HG02970 (cell line): ENCODE results near the gene PTPRS.

Experiments used
- ATAC-seq: cut with Tn5 transposase; IDR thresholded peaks from one replicate; pipeline ENCODE4 v1.9.1; 2021; ENCODE audit warnings: mild to moderate bottlenecking, moderate library complexity, moderate number of reproducible peaks; ENCODE audit not compliant: unreplicated experiment, low FRiP score

The PTPRS gene

DNA sequence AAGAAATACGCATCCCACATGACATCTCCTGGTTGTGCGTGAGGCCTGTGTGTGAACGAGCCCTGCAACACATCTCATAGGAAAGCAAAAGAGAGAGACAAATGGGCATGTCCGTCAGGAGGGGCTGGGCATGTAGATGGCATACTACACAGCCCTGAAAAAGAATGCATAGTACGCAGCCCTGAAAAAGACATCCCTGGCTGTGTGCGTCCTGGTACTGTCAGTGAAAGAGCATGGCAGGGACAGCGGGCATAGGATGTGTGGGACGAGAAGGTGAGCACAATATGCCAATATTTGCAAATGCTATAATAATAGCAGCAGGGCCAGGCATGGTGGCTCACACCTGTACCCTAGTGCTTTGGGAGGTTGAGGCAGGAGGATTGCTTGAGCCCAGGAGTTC is 28.6 kb downstream of the PTPRS start:
- ATAC-seq = no peak

DNA sequence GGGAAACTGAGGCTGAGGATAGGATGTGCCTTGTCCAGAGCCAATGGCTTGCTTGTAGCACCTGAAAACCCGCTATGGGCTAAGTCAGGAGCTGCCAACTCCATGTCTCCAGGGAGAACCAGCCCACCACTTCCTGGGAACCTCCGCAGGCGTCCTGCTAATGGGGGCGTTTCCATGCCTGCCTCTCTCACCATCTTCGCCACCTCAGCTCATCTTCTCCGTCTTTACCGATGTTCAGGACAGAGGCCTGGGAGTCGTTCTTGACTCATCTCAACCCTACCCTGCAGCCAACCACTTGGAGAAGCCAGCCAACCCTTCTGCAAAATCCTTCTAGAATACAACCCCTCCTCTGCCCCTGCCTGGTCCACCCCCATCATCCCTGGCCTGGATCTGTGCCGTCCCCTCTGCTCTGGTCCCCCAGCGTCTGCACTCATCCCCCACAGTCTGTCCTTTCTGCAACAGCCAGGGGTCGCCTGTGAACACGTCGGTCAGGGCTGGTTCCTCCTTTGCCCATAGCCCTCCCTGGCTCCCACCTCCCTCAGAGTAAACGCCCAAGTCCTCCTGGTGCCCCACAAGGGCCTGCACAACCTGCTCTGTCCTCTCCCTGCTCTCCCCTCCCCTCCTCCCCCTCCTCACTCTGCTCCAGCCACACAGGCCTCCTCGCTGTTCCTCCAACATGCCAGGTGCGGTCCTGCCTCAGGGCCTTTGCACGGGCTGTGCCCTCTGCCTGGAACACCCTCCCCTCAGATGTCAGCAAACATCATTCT is 31.0 kb downstream of the PTPRS start:
- ATAC-seq = no peak

DNA sequence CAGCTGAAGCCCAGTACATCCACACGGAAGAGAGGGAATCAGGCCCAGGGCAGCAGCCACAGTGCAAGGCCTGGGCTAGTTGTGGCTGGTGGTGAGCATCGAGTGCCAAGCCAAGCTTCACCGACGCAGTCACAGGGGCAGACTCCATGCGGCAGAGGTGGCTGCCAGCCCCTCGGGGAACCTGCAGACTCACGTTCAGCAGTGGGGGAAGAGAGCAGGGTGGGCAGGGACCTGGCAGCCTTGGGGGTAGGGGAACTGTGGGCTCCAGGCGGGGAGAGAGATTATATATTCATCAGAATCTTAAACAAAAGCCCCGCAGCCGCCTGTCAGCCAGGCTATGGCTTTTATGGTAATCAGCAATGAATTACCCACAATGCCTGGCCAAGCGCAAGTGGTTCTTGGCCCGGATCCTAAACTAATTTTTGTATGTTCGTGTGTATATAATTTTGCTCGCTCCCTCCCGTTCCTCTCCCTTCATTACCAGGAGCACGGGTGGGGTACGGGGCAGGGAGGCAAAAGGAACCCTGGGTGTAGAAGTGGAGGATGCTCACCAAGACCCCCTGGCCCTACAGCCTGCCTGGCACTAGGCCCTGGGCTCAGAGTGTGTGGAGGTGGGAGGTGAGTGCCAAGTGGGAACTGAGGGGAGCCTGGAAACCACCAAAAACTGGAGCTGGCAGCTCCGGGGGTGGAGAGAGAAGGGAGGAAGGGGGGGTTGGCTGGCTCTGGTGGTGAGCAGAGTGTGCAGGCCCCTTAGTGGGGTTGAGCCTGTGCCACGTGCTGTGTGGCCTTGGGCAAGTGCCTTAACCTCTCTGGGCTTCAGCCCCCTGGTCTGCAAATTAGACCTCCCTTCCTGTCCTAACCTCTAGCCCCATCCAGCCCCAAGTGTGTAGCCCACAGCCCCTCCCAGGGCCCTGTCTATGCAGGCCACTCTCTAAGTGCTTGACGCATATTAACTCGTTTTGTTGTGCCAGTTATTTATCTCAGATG is 31.9 kb downstream of the PTPRS start:
- no peak for ATAC-seq

DNA sequence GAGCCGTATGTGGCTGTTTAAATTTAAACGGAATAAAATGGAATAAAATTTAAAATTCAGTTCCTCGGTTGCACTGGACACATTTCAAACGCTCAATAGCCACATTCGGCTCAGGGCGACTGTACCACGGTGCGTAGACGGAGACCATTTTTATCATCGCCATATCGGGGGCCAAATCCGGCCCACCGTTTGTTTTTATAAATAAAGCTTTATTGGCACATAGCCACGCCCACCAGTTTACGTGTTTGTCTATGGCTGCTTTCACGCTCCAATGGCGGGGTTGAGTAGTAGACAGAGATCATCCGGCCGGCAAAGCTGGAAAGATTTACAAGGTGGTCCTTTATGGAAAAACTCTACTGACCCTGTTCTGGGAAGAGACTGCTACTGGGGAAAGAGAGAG is 33.0 kb downstream of the PTPRS start:
- ATAC-seq = no peak

DNA sequence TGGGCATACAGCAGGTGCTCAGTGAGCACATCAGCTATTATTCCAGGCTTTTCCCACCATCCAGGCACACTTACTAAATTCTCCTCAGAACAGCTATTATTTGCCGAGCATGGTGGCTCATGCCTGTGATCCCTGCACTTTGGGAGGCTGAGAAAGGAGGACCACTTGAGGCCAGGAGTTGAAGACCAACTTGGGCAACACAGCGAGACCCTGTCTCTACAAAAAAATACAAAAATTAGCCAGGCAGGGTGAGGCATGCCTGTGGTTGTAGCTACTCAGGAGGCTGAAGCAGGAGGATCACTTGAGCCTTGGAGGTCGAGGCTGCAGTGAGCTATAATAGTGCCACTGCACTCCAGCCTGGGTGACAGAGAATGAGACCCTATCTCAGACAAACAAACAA is 35.4 kb downstream of the PTPRS start:
- no peak for ATAC-seq

DNA sequence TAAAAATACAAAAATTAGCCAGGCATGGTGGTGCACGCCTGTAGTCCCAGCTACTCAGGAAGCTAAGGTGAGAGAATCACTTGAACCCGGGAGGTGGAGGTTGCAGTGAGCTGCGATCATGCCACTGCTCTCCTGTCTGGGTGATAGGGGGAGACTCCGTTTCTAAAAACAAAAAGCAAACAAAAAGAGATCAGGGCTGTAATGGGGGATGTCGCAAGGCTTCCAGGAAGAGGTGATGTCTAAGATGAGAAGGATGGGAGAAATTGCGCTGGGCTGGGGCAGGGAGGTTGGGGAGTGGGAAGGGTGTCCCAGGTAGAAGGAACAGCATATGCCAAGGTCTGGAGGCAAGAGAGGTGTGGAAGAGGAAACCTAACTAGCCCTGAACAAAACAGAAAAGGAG is 36.1 kb downstream of the PTPRS start:
- ATAC-seq = no peak

DNA sequence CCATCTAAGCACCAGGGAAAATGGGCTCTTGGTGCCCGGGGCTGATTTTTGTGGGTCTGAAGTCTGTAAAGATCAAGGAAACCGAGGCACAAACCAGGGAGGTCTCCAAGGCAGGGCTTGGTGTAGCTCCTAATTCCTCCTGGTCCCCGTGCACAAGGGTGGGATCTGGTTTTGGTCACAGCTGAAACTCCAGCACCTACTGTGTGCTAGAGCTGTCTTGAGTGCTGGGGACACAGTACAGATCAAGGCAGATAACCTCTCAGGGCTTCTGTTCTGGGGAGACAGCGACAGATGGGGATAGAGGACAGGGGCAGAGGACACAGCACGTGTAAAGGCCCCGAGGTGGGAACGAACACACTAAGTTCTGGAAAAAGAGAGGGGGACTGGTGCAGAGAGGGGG is 37.4 kb downstream of the PTPRS start:
- ATAC-seq = no peak

DNA sequence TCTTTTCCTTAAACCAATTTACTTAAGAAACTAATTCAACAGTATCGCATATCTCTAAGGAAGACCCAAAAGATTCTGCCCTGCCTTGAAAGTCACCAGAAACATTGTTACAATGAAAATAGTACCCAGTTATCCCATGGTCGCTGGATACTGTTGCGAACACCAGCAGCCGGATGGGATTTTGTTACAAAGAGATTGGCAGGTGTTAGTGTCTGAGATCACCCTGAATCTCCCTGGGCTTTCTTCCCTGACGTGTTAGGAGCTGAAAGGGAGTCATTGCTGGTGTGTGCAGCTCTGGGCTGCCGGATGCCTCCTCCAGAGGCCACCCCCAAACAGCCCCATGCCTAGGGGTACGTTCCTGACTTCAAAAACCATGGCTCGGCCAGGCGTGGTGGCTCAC is 38.2 kb downstream of the PTPRS start:
- ATAC-seq = no peak

DNA sequence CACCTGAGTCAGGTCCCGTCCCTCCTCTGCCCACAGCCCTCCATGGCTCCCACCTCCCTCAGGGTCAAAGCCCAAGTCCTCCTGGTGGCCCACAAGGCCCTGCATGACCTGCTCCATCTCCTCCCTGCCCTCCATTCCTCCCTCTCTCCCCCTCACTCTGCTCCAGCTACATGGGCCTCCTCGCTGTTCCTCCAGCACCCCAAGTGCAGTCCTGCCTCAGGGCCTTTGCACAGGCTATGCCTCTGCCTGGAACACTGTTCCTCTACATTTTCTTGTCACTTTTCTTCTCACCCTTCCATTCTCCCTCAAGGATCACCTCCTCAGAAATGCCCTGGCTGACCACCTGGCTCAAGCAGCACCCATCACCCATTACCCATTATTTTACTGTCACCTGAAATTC is 41.5 kb downstream of the PTPRS start:
- no peak for ATAC-seq

DNA sequence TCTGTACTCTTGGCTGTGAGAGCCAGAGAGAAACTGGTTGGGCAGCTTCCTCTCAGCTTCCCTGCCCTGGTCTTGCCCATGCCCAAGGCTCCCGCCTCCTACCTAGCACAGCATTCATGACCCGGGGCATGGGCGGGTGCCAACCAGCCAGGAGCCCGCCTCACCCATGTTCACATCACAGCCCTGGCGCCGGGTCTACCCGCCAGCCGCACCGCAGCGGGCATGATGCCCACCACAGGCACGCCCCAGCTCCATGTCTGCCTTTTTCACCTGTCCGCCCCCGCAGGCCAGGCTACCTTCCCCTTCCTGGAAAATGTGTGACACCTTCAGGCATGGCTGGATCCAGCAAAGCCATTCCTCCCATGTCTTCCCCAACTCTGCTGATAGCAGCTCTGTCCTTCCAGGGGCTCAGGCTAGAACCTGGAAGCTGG is 42.1 kb downstream of the PTPRS start:
- no peak for ATAC-seq

DNA sequence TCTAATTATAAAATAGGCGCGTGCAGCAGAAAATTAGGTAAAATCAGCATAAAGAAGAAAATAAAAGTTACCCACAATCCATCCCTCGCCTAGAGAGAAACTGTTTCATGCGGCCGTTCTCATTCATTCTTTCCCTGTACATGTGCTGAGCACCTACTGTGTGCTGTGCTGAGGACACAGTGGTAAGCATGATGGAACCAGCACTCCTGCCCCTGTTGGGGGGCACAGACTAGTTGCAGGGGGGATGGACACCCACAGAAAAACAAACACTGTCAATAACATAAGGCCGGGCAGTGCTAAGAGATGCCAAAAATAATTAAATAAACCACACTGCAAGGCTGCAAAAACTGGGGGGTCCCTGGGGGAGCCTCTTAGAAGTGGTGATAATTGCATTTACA is 43.3 kb downstream of the PTPRS start:
- no peak for ATAC-seq

DNA sequence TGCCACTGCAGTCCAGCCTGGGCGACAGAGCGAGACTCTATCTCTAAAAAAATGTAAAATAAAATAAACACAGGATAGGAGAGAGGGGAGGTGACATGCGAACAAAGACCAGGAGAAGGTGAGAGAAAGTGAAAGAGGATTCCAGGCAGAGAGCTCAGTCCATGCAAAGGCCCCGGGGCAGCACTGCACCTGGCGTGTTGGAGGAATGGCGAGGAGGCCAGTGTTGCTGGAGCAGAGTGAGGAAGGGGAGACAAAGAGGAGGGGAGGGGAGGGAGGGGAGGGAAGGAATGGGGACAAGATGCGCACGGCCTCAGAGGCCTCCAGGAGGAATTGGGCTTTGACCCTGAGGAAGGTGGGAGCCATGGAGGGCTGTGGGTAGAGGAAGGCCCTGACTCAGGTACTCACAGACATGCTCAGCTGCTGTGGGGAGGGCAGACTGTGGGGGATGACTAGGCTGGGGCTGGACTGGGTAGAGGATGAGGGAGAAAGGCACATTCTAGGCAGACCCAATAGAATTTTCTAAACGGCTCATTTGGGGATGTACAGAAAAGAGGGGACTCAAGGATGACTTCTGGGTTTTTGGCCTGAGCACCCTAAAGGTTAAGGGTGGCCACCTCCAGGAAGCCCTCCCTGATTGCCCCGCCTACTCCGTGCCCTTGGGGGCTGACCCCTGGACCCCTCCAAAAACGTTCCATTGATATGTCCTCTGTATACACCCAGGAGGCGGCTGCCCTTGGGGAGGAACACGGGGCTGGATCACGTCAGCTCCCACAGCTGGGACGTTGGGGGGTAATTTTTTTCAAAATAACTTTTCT is 43.9 kb downstream of the PTPRS start:
- ATAC-seq = no peak

DNA sequence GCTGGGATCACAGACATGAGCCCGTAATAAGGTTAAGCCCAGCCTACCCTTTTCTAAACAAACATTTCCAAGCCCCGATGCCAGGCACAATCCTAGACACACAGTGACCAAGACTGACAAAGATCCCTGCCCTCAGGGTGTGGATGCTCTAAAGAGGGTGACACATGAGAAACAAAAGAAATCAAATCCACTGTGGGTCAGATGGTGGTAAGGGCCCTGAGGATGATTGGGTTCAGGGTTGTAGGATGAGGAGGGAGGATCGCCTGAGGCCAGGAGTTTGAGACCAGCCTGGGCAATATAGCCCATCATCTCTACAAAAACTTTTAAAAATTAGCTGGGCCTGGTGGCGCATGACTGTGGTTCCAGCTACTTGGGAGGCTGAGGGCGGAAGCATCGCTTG is 44.6 kb downstream of the PTPRS start:
- ATAC-seq = no peak

DNA sequence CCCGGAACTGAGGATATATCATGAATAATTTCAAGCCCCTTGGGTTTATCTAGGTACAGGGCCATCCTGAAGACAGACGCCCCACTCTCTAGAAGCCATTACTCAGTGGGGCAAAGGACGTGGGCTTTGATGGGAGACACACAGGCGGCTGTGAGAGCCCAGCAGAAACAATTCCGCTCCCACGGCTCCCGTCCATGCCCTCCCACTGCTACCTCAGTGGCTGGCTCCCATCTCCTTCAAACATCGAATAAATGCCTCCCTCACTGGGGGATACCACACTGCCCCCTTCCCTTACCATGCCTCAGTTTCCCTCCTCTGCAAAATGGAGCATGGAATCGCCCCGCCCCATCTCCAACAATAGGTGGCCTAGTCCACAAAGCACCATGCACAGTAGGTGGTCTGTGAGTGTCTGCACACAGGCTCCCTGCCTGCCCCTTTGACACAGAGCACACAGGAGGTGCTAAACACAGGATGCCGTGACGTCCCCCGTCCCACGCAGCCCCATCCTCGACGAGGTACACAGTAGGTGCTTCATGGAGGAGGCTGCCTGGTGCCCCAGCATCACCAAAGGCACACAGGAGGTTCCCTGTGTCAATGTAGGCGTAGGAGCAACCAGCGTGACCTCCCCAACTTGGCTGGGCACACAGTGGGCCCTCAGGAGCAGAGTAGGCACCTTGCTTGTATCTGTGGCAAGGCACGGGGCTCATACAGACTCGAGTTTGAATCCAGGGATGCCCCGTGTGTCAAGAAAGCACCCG is 46.0 kb downstream of the PTPRS start:
- no peak for ATAC-seq

DNA sequence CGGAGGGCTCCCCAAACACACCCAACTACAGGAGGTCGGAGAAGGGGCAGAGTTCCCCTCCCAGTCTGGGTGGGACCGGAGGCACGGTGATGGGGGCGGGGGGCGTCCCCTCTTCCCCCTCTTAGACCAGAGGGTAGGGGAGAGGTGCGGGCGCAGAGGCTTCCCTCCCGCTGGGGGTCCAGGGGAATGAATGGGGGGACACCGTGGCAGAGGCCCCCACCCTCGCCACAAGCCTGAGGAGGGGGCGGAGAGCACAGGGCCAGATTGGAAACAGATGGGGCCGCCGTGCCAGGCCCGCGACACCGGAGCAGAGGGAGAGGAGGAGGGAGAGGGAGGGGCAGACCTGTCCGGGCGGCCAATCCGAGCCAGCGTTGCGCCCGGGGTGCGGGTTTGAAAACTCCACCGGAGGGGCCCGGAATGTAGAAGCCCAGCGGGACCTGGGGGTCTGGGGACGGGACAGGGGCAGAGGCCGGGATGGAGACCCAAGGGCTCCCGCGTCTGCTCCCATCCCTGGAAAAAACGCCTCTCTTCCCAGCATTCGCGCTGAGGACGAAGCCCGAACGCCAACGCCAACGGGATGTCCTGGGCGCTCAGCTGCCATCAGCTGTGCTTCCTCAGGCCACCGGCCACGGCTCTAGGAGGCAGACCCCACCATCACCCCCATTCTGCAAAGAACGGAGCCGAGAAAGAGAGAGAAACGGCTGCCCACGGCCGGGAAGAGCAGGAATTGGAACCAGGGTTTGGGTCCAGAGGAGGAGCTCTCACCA is 46.8 kb downstream of the PTPRS start:
- no peak for ATAC-seq

DNA sequence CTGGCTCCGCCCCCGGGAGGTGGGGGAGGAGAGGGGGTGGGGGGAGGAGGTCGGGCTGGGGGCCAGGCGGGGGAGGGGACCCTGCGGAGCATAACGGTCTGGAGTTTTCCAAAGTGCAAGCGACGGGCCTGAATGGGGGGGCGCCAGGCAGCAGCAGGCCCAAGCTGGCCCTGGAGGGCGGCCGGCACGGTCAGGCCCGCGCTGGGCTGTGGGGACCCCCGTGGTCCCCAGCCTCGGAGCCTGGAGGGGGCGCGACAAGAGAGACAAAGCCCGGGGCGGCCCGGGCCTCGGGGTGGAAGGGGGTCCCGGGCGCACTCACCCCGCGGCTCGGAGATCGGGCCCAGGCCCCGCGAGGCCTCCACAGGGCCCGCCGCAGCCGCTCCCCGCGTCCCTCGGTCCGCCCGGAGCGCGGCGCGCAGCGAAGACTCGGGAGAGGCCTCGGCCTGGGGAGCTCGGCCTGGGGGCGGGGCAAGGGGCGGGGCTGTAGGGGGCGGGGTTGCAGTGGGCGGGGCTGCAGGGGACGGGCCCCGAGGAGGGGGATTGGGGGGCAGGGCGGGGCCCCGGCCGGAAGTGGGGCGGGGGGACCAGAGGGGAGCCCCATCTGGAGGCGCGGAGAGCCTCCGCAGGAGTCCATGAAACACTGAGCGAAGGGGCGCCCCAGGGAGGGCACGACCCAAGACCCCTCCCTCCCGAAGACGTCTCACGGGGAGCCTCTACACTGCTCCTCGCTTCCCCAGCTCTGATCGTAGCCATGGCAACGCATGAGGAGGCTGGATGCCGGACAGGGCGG is 47.6 kb downstream of the PTPRS start:
- no peak for ATAC-seq

DNA sequence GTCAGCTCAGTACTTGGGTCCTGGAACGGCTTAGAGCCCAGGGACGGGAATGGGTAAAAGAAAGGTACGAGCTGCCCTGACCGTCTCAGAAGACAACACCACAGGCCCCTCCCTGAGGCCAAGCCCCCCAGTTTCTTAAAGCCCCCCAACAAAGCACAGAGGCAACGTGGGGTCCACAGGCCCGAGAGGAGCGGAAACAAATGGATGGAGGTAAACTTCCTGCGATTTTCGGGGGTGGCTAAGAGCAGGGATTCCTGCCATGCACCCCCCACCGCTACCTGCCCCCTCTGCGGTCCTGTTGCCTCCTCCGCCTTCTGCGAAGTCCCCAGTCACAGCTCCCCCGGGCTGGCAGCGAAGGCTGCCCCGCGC is 48.2 kb downstream of the PTPRS start:
- ATAC-seq = no peak

DNA sequence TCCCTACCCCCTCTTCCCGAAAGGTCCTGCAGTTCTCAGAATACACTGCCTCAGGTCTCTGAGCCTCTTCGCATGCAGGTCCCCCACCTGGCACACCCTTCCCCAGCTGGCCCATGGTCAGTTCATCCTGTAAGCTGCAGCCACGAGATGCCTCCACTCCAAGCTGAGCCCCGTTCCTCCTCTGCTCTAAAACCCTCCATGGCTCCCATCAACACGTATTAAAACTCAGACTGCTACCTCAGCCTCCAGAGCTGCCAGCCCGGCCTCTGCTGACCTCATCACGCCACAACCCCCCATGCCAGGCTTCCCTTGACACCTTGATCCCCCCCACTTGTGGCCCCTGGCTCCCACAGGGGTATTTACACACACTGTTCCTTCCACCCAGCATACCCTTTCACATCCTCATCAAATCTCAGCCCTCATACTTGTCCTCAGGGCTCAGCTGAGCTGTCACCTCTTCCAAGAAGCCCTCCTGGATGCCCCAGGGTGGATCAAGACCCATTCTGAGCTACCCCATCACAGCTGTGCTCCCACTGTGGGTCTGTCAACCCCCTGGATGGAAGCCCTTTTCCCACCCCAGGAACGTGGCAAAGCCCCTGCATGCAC is 48.9 kb downstream of the PTPRS start:
- no peak for ATAC-seq
